GM12878 (cell line): ENCODE results near the gene SLC12A4.

Experiments used
- CTCF ChIP-seq, 3 experiments: IDR thresholded peaks in 2 of 3; conservative IDR thresholded peaks in 1 of 3; 2 replicates each; pipeline ENCODE4 v1.5.1; 2011; ENCODE audit warnings: low read depth in 3 of 3, low read length in 3 of 3, mild to moderate bottlenecking in 3 of 3, control low read depth in 2 of 3, moderate library complexity in 2 of 3, inconsistent platforms in 1 of 3, mixed read lengths in 1 of 3; ENCODE audit not compliant: control insufficient read depth in 2 of 3, insufficient read depth in 1 of 3; ENCODE audit errors: extremely low read depth in 1 of 3
- MEF2A ChIP-seq: IDR thresholded peaks from 2 replicates; pipeline ENCODE4 v1.6.1; 2011; ENCODE audit warnings: low read depth, mild to moderate bottlenecking, low read length, moderate library complexity; ENCODE audit not compliant: insufficient read depth
- NFXL1 ChIP-seq: fragments of 450-650 bp; IDR thresholded peaks from 2 replicates; pipeline ENCODE4 v1.6.1; 2017; ENCODE audit warnings: antibody characterized with exemption, mild to moderate bottlenecking, borderline replicate concordance

GRCh38 chr16:67977005-67977404, 8.6 kb upstream of the SLC12A4 start:
- TF ChIP-seq MEF2A (no peak), CTCF (IDR thresholded peaks at IDR 0.05 in 2 of 3, conservative IDR thresholded peaks at IDR 0.05 in 1 of 3; ENCODE audit: control insufficient read depth in 2 of 3, extremely low read depth in 1 of 3, insufficient read depth in 1 of 3, low read depth in 3 of 3, low read length in 3 of 3) (no peak), NFXL1 (no peak)
